GM21737 (cell line): ENCODE results near the gene RPS6KA6.

Experiments
- ATAC-seq: cut with Tn5 transposase; IDR thresholded peaks from one replicate; pipeline ENCODE4 v1.9.1; 2021; ENCODE audit warnings: mild to moderate bottlenecking, moderate library complexity; ENCODE audit not compliant: unreplicated experiment

The RPS6KA6 gene

DNA sequence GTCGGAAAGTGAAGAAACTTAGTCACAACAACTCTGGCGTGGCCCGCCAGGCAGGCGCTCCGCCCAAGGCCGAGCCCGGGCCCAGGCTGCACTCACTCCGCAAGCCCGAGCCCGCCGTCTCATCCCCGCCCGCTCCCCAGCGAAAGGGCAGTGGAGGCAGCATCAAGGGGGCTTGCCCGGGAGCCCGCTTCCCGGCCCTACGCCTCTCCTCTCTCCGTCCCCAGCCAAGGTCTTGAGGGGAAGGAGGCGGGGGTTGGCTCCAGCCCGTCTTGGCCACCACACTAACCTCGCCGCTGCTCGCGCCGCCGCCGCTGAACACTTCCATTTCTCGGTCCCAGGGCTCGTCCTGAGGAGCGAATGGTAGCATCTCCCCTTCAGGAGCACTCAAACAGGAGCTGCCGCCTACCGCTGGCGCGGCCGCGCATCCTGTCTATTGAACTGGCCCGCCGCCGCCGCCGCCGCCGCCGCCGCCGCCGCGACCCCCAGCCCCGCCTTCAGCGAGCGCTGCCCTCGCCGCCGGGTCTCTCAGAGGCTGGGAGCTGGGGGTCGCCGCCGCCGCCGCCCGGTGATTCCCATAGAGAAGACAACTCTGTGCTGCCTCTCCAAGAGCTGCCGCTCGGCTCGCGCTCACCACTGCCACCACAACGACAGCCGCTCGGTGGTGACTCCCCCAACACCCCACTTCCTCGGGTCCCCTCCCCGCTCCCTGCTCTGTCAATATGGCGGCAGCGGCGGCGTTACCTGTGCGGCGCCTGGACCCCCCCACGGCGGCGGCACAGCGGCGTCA, at the start of gene RPS6KA6:
TSS of gene RPS6KA6 (minus strand) at position 667 of the 787 bp plus-strand sequence. CDS start at position 367, 300 bp downstream.
- no peak for ATAC-seq

DNA sequence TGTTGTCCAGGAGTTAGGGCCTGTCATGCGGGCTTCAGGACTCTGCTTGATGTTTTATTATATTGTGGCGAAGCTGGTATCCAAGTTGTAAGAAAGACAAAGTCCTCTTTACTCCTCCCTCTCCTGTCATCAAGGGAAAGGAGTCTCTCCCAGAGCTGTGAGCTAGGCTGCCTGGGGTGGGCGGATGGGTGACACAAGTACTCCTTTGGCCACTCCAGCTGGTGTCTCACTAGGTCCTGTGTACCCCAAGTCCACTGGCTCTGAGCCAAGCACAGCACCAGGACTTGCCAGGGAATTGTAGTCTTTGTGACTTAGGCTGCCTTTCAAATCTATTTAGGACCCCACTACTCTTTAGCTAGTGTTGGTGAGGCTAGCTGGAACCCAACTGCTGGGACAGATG, 36.7 kb upstream of the RPS6KA6 start:
- ATAC-seq, result no peak

DNA sequence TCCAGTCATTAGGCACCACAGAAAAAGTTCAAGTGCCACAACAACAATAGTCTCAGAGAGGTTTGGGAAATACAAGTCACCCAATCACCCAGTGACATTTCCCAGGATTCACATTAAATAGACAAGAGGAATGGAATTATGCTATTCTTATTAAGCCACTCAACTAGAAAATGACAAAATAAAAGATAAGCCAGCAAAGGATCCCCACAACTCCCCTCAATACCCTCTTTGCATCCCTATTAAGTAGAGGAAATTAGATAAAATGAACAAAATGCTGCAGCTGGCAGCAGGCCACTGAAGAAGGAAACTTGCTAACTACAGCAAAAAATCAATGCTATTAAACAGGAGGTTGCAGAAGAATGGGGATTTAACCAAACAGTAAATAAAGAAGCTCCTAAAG, 35.3 kb upstream of the RPS6KA6 start:
- ATAC-seq, result no peak

- ATAC-seq, result no peak
Measured at GRCh38 chrX:84221181-84221580, 33.2 kb upstream of the RPS6KA6 start.

- no peak for ATAC-seq
Measured at GRCh38 chrX:84219551-84219950, 31.6 kb upstream of the RPS6KA6 start.

DNA sequence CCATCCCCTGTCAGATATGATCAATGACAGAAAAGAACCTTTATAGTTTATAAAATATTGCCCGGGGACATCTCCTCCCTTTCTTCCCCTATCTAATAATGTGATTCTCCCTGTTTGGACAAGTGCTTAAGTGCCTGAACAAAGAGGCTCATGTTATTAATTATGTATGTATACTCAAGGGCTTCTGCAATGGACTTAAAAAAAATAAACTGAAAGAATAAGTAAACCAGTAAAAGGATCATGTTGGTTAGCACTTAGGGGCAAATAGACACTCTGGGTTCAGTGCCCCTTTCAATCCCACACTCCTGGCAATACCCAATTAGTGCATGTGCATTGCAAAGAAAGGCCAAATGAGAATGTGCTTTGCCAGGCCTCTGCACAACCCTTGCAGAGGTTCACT, 30.7 kb upstream of the RPS6KA6 start:
- ATAC-seq, result no peak

DNA sequence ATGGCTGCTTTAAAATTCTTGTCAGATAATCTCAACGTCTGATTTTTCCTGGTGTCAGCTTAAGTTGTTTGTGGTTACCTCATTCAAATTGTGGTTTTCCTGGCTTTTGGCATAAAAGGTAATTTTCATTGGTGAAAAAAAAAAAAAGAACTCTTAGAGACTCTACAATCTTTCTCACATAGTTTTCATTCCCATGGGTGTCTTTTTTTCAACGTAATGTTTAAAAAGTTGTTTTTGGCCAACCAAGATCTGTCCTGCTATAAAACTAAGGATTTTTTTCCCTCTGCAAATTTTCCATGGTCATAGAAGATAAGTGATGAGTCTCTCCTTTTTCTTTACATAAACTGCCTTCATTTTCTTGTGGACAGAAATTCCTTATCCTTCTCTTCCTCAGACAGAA, 28.9 kb upstream of the RPS6KA6 start:
- ATAC-seq, result no peak

DNA sequence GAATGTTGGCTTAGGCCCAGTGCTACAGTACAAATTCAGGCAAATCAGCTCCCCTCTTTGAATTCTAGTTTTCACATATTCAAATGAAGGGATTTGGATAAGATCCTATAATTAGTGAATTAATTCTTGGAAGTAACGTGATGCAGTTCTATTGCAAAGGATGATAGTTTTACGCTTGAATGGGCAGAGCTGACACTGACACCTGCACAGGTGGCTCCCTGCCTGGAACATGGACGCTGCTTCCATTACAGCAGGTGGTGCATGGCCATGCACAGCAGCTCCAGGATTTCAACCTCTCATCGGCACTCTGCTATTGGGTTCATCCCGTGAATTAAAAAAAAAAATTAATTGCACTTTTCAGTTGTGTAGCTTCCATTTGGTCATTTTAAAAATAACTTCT, 28.4 kb upstream of the RPS6KA6 start:
- ATAC-seq, result no peak

- ATAC-seq, result no peak
Measured at GRCh38 chrX:84205276-84205675, 17.3 kb upstream of the RPS6KA6 start.

- ATAC-seq, result no peak
Measured at GRCh38 chrX:84199688-84200087, 11.7 kb upstream of the RPS6KA6 start.

- no peak for ATAC-seq
Measured at GRCh38 chrX:84197550-84197949, 9.6 kb upstream of the RPS6KA6 start.

GRCh38 chrX:84192006-84192405, 4.0 kb upstream of the RPS6KA6 start:
- no peak for ATAC-seq

DNA sequence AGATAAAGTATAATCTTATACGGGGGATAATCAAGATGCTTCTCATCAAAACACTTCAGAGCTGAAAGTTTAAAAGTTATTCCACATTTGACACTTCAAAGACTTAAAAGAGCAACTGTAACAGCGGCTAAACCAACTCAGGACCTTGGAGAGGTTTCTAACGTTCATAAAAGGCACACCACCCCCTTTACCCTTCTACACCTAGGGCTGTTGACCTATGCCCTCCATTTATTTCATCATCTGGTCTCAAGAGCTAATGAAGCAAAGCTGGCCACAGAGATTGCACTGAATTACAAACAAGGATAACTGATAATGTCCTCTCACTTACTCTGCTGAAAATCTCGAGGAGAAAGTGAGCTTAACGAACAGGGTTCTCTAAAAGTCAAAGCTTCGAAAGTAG, 1.1 kb upstream of the RPS6KA6 start:
- no peak for ATAC-seq

- no peak for ATAC-seq
Measured at GRCh38 chrX:84188320-84188834, 378 bp upstream of the RPS6KA6 start.

GRCh38 chrX:84186603-84187532, 1.1 kb downstream of the RPS6KA6 start:
- no peak for ATAC-seq

- no peak for ATAC-seq
Measured at GRCh38 chrX:84182516-84182915, 5.5 kb downstream of the RPS6KA6 start.

GRCh38 chrX:84175958-84176357, 12.0 kb downstream of the RPS6KA6 start:
- ATAC-seq, result no peak

- no peak for ATAC-seq
Measured at GRCh38 chrX:84175274-84175673, 12.7 kb downstream of the RPS6KA6 start.

- ATAC-seq, result no peak
Measured at GRCh38 chrX:84174348-84174747, 13.7 kb downstream of the RPS6KA6 start.

- ATAC-seq, result no peak
Measured at GRCh38 chrX:84170931-84171330, 17.1 kb downstream of the RPS6KA6 start.

DNA sequence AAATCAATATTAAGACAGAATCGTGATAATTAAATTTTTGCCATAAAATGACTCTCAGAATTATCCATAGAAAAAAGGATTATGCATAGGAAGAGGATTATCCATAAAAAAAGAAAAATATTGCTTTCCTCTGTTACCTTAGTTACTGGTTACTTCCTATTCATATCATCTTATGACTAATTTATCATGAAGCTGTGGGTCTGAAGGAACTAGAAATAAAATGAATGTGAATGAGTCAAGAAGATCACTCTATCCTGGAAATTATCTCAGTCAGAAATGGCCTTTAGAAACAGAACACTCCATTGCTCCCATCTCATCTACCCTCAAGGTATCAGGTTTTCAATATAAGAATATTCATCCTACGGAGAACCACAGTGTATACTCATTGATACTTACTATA, 19.4 kb downstream of the RPS6KA6 start:
- no peak for ATAC-seq

DNA sequence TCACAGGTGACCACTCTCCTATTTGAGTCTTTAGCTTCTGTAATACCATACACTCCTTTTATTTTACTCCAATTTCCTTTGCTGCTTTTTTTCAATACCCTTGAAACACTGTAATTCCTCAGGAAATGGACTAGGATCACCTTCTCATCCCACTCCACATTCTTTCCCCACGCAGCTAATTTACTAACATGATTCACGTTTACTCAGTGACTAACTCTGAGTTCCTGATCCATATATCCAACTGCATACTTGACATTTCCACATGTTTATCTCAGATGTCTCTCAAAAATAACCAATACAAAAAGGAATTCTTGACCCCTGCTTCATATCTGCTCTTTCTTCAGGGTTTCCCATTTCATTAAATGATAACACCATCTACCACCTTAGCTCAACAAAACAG, 19.9 kb downstream of the RPS6KA6 start:
- ATAC-seq, result no peak
